Measurements from ENCODE around the gene TBC1D1. TPM values are rescaled to one million over a fixed set of nuclear protein-coding genes. Genes with fewer than 3 reads are reported as not detected.

Gene TBC1D1
- total RNA-seq, 4 donors from 2014 or later = 122 to 258 (median 139) TPM

DNA sequence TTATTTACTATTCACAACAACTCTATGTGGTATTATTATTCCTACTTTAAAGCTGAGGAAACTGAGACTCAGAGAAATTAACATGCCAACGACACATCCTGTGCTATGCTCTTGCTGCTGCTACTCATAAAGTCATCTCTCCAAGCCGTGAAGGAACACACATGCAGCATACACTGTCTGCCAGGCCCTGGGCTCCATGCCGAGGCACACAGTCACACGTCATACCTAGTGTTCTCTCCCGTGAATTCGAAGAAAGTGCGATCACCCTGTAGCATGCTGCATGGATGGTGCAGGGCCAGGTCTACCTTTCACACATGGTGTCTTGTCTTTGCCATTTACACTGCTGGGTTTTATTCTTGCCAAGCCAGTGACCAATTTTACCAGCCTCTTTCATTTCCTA lies 34.1 kb downstream of the TBC1D1 start:
- no peaks in the 10 kb centered on the region for H3K27me3 ChIP-seq
- no peak for DNase-seq
- no peak for TF ChIP-seq EP300 (IDR thresholded peaks at IDR 0.05; ENCODE audit: low read depth)
- no peak for TF ChIP-seq POLR2AphosphoS5 (IDR thresholded peaks at IDR 0.05)
- no peak for TF ChIP-seq POLR2A (IDR thresholded peaks at IDR 0.05)
- TF ChIP-seq, protein P1, sequence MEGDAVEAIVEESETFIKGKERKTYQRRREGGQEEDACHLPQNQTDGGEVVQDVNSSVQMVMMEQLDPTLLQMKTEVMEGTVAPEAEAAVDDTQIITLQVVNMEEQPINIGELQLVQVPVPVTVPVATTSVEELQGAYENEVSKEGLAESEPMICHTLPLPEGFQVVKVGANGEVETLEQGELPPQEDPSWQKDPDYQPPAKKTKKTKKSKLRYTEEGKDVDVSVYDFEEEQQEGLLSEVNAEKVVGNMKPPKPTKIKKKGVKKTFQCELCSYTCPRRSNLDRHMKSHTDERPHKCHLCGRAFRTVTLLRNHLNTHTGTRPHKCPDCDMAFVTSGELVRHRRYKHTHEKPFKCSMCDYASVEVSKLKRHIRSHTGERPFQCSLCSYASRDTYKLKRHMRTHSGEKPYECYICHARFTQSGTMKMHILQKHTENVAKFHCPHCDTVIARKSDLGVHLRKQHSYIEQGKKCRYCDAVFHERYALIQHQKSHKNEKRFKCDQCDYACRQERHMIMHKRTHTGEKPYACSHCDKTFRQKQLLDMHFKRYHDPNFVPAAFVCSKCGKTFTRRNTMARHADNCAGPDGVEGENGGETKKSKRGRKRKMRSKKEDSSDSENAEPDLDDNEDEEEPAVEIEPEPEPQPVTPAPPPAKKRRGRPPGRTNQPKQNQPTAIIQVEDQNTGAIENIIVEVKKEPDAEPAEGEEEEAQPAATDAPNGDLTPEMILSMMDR (IDR thresholded peaks at IDR 0.05) = no peak
- WGBS, 2 donors (ENCODE audit: low coverage in 1 of 2) = 77% methylated on average over 7 of the region's 7 CpGs; no CpG with 5 or more reads in 1 of the 2 donors
- peaks cover 0 to 6% (median 2%) of the 10 kb centered on the region in 4 donors for H3K4me1 ChIP-seq
- in situ Hi-C loops (cut with MboI; ENCODE audit: low pct_ligation_motif_present in 1 of 4, low pct_unique_long_range_greater_than_20kb in 1 of 4, low sequenced_read_pairs in 3 of 4) = no loop called here
- no peak overlapping the region for H3K27ac ChIP-seq
- intact Hi-C loops (cut with DNase I; ENCODE audit: low total_unique reads) = no loop called here
- no peak overlapping the region for H3K4me3 ChIP-seq
- H3K36me3 ChIP-seq = no peaks in the 10 kb centered on the region
- no peaks in the 10 kb centered on the region for H3K9me3 ChIP-seq

DNA sequence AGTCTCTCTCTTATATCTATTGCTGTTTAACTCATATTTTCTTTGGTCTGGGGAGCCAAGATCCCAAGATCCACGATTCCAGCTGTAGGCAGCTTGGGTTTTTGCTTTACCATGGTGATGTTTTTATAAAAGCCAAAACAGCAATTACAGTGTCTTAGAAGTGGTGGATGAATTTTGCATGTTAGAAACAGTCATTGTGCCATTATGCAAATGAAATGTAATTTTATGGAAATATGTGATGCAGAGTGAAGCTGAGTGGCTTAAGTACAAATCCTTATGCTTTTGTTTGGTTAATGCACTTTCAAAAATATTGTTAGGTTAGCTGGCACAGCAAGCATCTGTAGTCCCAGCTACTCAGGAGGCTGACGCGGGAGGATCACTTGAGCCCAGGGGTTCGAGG lies 36.5 kb downstream of the TBC1D1 start:
- TF ChIP-seq EP300 (IDR thresholded peaks at IDR 0.05; ENCODE audit: low read depth) = no peak
- TF ChIP-seq POLR2A (IDR thresholded peaks at IDR 0.05) = no peak
- no peak for TF ChIP-seq POLR2AphosphoS5 (IDR thresholded peaks at IDR 0.05)
- TF ChIP-seq, protein P1 (IDR thresholded peaks at IDR 0.05) = no peak
- H3K9me3 ChIP-seq = no peaks in the 10 kb centered on the region
- H3K27me3 ChIP-seq = no peaks in the 10 kb centered on the region
- H3K4me3 ChIP-seq = no peak overlapping the region
- no peak for DNase-seq
- intact Hi-C loops (cut with DNase I; ENCODE audit: low total_unique reads) = no loop called here
- H3K36me3 ChIP-seq = no peaks in the 10 kb centered on the region
- WGBS, 2 donors (ENCODE audit: low coverage in 1 of 2) = 81 to 86% methylated on average over 3 to 4 of the region's 4 CpGs
- no peak overlapping the region for H3K27ac ChIP-seq
- peaks cover 0 to 6% (median 2%) of the 10 kb centered on the region in 4 donors for H3K4me1 ChIP-seq
- in situ Hi-C loops (cut with MboI; ENCODE audit: low pct_ligation_motif_present in 1 of 4, low pct_unique_long_range_greater_than_20kb in 1 of 4, low sequenced_read_pairs in 3 of 4) = no loop called here

DNA sequence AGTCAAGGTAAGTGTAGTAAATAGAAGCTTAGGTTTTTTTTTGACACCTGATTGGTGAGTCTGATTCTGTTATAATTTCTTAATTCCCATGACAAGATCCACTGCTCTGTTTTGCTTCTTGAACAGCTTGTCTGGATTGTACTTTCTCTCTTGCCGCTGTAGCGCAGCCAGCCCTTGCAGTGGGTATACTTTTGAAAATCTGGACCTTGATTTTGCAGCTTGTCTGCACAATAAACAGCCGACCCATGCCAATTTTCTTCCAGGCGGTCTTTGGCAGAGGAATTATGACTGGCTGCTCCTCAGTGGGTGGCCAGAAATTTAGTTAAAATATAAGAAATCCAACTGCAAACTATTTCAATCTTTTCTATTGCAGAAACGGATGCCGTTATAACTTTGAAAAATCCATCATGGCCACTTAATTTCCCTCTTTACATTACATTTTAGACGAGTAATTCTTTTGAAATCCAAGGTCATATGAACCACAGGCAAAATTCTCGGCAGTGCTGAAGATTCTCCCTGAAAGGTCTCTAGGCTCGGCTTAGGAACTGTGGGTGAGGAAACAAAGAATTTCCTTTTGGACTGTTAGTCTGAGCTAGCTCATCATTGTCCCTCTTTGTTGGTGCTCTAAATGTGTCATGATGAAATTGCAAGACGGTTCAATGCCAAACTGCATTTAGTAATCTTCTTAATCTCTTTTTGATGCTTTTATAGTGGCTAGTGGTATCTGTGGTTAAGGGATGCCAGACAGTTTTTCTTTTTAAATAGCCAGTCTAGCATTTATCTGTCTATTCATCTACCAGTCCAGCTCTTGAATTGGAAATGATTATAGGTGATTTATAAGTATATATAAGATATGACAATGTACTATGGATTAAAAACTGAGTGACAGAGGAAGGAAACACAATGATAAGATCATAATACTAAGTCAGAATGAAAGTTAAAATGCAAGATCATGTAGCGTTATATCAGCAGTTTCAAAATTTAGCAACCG lies 37.8 kb downstream of the TBC1D1 start:
- intact Hi-C loops (cut with DNase I; ENCODE audit: low total_unique reads) (no loop called here), in situ Hi-C loops (cut with MboI; ENCODE audit: low pct_ligation_motif_present in 1 of 4, low pct_unique_long_range_greater_than_20kb in 1 of 4, low sequenced_read_pairs in 3 of 4) (no loop called here)
- no peaks in the 10 kb centered on the region for H3K27me3 ChIP-seq
- WGBS, 2 donors (ENCODE audit: low coverage in 1 of 2) = 63 to 73% methylated on average over 10 to 12 of the region's 12 CpGs
- DNase-seq = no peak
- H3K36me3 ChIP-seq = no peaks in the 10 kb centered on the region
- no peaks in the 10 kb centered on the region for H3K9me3 ChIP-seq
- no peak overlapping the region for H3K4me3 ChIP-seq
- H3K4me1 ChIP-seq = peaks cover 0 to 6% (median 2%) of the 10 kb centered on the region in 4 donors
- TF ChIP-seq POLR2A (IDR thresholded peaks at IDR 0.05) = no peak
- no peak for TF ChIP-seq POLR2AphosphoS5 (IDR thresholded peaks at IDR 0.05)
- no peak for TF ChIP-seq EP300 (IDR thresholded peaks at IDR 0.05; ENCODE audit: low read depth)
- TF ChIP-seq, protein P1 (IDR thresholded peaks at IDR 0.05) = no peak
- H3K27ac ChIP-seq = peak overlapping the region in 1 of 4 donors; percentile 8

DNA sequence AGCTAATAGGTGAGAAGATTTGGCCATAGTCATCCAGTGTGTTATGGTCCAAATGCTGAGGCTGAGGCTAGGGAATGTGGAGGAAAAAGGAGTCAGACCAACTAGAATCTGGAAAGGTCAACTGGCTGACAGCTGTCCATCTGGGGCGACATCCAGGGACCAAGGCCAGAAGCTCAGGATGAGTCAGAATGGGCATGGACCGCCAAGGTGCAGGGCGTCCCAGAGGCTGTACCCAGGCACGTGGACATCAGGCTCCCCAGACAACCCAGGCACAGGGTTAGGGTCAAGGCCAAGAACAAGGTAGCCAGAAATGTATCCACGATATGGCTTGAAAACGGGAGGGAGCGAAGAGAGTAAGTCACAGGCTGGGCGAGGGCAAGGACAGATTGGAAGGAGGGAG lies 43.2 kb downstream of the TBC1D1 start:
- no peak overlapping the region for H3K4me3 ChIP-seq
- no peaks in the 10 kb centered on the region for H3K27me3 ChIP-seq
- H3K36me3 ChIP-seq = no peaks in the 10 kb centered on the region
- WGBS, 2 donors (ENCODE audit: low coverage in 1 of 2) = 98 to 100% methylated on average over 3 to 8 of the region's 8 CpGs
- no peaks in the 10 kb centered on the region for H3K9me3 ChIP-seq
- intact Hi-C loops (cut with DNase I; ENCODE audit: low total_unique reads) = no loop called here
- DNase-seq = no peak
- in situ Hi-C loops (cut with MboI; ENCODE audit: low pct_ligation_motif_present in 1 of 4, low pct_unique_long_range_greater_than_20kb in 1 of 4, low sequenced_read_pairs in 3 of 4) = no loop called here
- no peak overlapping the region for H3K27ac ChIP-seq
- H3K4me1 ChIP-seq = peaks cover 0 to 4% (median 0%) of the 10 kb centered on the region in 4 donors
- TF ChIP-seq EP300 (IDR thresholded peaks at IDR 0.05; ENCODE audit: low read depth) (no peak), POLR2AphosphoS5 (IDR thresholded peaks at IDR 0.05) (no peak), POLR2A (IDR thresholded peaks at IDR 0.05) (no peak)
- TF ChIP-seq, protein P1 (IDR thresholded peaks at IDR 0.05) = no peak

Measured in transverse colon (tissue), 4 donors.